Measurements from ENCODE around the gene NBEA.
"Not testable (repeated sequence)": the region's sequence is repeated elsewhere in the genome, so short reads cannot be mapped to it uniquely, and the experiment has no call there.

NBEA gene

DNA sequence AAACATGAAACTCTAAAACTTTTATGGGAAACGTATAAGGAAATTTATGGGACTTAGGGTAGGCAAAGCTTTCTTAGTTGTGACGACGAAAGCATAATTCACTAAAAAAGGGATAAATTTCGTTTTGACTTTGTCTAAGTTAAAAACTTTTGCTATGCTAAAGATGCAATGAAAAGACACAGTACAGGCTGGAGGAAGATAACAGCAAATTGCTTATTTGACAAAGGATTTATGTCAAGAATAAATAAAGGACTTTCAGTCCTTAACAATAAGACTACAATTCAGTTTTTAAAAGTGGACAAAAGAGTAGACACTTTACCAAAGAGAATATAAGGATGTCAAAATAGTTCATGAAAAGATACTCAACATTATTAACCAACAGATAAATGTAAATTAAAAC, 150.2 kb downstream of the NBEA start:
- no peak for DNase-seq (ENCODE audit: low read depth, low spot score)

DNA sequence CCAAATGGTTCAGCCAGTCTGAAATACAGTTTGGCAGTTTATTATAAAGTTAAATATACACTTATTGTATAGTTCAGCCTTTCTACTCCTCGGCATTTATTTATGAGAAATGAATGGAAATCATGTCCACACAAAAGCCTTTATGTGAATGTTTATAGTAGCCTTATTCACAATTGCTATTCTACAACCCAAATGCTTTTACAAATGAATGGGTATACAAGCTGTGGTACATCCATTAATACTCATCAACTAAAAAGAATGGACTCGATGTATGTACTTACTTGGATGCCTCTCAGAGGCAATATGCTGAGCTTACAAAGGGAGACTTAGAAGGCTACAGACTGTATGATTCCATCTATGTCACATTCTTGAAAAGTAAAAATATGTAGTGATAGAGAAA, 150.7 kb downstream of the NBEA start:
- DNase-seq (ENCODE audit: low read depth, low spot score): no peak

DNA sequence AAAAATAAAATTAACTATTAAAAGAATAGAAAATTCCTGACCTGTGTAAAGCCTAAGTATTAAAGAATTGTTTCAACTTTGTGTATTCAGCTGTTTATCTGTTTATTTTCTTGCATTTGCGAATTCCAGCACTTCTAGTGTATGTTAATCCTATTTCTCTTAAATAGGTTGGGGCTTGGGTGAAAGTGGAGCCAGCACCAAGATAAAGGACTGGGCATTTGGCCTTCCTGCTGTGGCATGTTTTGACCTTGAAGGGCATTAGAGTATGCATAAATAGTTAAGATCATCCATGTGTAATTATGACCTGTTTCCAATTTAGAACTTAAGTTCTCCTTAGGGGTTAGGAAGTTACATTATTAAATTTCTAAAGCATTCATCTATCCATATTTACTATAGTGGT, 151.3 kb downstream of the NBEA start:
- DNase-seq (ENCODE audit: low read depth, low spot score): no peak

DNA sequence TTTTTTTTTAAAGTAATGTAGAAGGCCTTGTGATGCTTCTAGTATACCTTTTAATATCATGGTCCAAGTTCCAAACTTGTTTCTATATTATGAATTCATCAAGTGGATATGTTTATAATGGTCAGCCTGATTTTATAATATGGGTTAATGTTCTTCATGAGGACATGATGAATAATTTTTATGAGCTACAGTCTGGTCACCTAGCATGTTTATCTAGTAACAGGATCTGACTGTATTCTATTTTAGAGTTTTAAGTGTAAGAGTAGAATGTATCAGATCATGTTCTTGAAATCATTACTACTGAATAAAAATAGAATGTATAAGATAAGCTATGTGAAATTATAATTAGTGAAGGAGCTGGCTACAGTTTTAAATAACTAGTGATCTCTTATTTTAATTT, 164.7 kb downstream of the NBEA start:
- not testable (repeated sequence) for DNase-seq (ENCODE audit: low read depth, low spot score)

DNA sequence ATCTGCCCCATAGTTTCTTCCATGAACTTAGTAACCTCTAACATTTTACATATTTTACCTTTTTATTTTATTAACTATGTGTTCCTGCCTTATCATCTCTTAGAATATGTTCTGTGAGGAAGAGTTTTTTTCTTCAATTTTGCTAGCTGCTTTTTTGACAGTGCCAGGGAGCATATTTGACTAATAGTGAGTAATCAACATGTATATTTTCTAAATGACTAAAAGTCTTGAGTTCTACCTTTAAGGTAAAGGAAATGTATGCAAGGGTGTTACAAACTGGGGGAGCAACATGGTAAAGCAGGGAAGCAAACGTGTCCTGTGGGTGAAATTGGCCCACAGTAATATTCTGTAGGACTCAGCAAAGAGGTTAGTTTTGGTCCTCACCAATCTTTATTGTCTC, 165.5 kb downstream of the NBEA start:
- DNase-seq (ENCODE audit: low read depth, low spot score): no peak

DNA sequence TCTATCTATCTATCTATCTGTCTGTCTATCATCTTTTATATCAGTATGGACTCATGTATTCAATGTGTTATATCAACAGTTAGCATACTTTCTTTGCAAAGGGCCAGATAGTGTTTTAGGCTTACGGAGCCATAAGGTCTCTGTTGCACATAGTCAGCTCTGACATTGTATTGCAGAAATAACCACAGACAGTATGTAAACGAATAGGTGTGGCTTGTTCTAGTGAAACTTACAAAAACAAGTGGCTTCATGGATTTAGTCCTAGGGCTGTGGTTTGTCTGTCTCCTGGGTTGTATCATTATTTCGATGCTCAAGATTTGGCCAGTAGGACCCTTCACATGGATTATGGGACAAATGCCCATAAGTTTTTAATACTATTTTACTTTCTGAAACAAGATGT, 171.5 kb downstream of the NBEA start:
- DNase-seq (ENCODE audit: low read depth, low spot score): not testable (repeated sequence)

DNA sequence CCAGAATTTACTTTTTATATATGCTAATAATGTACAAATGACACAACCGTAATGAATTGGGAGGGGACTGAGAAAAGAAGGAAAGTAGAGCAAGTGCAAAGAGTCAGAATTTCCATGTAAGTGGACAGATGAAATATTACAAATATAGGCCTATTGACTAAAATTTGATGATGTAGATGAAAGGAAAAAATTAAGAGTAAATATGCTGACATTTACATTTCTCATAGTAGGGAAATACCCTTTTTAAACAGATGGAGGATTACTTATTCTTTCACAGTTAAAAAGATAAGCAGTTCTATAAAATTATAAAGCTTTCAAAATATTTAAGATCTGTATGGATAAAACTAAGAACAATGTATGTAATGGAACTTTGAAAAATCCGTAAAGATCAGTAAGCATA, 185.4 kb downstream of the NBEA start:
- no peak for DNase-seq (ENCODE audit: low read depth, low spot score)

DNA sequence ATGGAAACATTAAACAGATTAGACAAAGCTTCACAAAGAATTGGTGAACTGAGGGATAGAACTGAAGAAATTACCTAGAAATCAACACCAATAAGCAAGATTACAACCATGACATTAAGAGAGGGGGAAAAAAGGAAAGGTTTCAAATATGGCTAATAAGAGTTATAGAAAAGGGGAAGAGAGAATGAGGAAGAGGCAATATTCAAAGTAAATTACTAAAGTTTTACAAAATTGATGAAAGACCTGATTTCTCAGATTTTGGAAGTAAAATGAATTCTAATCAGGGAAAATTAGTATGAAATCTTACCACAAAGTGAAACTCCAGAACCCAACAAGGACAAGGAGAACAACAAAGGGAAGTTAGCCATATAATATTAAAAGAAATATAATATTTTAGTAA, 187.4 kb downstream of the NBEA start:
- no peak for DNase-seq (ENCODE audit: low read depth, low spot score)

DNA sequence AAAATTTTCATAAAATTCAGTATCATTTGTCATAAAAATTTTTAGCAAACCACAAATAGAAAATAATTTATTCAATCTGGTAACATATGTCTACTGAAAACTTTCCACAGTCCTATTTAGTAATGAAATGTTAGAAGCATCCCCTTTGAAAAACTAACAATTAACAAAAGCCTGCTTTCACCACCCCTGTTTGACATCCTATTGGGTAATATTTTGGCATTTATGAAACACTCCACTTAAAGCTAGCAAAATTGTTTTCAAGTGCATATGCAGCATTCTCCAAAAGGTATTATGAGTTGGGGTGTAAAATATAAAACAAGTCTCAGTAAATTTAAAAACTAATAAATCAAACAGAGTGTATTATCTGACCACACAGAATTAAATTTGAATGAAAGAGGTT, 189.4 kb downstream of the NBEA start:
- DNase-seq (ENCODE audit: low read depth, low spot score): no peak

DNA sequence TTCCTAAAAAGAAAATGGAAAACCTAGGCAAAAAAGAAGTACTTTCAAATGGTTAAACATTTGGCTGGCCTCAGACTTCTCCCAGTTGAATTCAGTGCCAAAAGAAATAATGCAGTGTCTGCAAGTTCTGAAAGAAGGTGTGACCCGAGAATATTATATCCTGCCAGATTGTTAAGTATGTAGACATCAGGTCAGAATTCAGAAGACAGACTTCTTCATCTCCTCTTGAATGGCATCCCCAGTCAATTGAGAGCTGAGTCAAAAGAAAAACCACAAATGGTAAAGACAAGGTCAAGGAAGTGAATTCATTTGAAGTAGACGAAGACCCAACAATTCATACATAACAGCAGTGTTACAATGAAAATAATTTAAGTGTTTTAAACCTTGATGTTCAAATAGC, 194.5 kb downstream of the NBEA start:
- DNase-seq (ENCODE audit: low read depth, low spot score): no peak

DNA sequence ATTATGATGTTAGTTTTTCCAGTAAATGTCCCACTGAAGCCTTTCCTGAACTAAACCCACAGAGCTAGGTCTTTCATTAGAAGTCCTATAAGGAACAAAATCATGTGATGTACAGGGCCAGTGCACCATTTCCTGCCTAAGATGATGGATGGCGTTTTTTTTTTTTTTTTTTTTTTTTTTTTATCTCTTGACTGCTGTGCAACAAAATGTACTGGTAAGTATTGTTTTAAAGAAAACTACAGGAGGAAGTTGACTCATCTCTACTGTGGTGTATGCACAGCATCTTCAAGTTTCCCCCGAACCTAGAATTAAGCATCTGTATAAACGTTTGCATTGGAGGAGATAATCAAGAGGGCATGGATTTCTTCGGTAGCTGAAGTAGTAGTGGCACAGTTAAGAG, 197.5 kb downstream of the NBEA start:
- peak; percentile 40 for DNase-seq (ENCODE audit: low read depth, low spot score)

DNA sequence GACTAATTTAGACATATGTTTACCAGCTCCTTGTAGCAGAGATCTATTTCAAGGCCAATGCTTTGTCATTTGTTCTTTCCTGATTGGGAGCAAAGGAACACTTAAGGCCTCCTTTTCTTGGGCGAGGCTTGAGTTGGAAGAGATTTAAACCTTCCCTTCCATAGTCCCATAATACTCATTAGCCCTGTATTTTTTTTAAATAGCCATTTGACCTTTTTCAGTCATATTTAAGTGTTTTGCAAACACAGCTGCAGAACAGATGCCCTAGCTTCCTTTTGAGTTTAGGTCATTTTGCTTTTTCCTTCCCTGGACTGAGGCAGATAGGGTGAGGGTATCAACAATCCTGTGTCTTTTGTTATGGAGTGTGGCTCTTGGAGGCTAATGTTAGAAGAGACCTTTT, 198.3 kb downstream of the NBEA start:
- no peak for DNase-seq (ENCODE audit: low read depth, low spot score)

DNA sequence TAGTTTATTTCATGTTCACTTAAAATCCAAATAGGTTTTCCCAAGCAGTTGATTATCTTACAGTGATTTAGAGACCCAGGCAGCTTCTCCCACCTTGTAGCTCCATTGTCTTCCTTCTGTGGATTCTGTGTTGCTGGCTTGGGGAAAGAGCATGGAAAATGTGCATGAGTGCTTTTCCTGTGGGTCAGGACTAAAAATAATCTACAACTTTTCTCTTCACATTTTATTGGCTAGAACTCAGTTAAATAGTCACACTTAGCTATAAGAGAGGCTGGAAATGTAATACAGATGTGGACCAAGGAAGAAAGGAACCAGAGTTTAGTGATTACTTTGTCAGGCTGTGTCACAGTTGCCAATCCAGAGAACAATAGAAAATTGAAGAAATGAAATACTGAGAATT, 198.8 kb downstream of the NBEA start:
- DNase-seq (ENCODE audit: low read depth, low spot score): no peak

DNA sequence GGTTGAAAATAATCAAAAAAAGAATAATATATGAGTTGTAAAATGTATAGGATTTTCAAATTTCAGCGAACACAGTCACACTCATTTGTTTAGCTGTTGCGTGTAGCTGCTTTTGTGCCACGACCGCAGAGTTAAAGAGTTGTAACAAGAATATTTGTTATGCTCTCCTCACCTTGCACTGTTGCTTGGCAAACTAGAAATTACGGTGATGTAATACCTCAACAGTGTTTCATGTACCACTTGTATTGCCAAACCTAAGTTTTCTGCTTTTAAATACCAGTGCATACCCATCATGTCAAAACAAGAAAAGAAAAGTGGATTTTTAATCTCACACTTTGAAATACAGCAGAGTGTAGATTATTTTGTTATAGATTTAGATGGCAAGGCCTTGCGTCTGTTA, 201.1 kb downstream of the NBEA start:
- no peak for DNase-seq (ENCODE audit: low read depth, low spot score)

DNA sequence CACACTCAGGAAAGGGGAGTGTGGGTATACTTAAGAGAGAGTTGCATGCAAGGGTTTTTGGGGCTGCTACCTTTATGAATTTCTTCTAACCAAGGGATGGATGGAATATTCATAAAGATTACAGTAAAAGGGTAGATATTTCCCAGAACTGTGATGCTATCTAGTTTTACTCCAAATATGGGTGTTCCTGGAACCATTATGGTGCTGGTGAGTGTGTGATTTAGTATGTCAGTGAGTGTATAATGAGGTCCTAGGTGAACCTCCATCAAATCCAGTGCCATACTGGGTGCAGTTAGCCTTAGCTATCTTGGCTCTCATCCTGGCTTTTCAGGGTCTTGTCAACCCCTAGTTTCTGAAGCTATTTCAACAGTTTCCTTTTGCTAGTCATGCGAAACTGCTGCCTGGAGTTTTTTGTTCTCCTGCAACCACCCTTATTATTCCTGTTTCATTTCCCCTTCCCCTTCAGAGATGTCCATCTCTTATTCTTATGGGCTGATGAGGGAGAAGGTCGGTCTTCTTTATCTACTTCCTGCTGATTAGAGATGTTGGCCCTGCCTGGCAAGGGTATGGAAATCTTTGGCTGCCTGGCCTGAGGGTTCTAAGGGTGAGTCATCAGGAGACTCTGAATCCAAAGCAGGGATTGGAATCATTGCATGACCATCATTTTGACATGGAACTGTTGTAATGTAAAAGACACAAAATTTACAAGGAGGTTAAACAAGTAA, 202.3 kb downstream of the NBEA start:
- DNase-seq (ENCODE audit: low read depth, low spot score): no peak

DNA sequence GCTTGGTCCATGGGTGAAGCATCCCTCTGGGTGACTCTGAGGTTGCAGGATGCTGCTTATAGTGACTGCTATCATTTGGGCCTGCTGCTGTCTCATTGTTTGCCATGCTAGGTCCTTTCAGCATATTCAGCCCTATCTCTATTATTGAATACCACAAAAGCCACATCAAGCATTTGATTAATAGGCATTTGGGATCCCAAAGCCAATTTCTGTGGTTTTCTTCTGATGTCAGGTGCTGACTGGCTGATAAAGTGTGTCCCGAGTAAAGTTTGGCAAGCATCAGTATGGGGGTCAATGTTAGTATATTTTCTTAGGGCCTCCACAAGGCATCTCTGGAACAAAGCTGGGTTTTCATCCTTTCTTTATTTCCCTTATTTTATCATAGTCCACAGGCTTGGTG, 204.6 kb downstream of the NBEA start:
- no peak for DNase-seq (ENCODE audit: low read depth, low spot score)

DNA sequence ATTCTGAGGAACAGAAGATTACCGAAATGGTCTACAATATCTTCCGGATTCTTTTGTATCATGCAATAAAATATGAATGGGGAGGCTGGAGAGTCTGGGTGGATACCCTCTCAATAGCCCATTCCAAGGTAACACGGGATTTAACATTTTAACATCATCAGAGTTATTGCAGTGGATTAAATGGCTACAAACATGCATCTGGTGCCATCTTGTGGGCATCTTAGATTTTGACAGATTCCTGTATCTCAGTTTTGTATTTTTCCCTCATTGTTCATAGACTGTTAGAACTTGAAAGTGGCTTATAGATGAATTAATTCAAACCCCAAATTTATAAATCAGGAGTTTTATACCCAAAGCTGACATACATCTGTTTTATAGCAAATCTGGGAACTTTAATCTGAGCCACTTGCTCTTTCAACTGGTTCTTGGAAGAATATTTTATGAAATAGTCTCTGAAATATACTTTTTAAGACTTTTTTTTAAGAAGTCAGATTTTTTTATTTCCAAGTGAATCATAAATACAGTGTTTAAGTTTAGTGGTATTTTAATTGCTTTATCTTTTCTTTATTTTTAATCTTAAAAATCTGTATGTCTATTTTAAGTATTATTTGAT, 215.2 kb downstream of the NBEA start:
- peak; percentile 8 for DNase-seq (ENCODE audit: low read depth, low spot score)

DNA sequence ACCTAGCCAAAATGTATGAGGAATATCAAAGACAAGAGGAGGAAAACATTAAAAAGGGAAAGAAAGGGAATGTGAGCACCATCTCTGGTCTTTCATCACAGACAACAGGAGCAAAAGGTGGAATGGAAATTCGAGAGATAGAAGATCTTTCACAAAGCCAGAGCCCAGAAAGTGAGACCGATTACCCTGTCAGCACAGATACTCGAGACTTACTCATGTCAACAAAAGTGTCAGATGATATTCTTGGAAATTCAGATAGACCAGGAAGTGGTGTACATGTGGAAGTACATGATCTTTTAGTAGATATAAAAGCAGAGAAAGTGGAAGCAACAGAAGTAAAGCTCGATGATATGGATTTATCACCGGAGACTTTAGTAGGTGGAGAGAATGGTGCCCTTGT, 217.0 kb downstream of the NBEA start:
- DNase-seq (ENCODE audit: low read depth, low spot score): no peak

DNA sequence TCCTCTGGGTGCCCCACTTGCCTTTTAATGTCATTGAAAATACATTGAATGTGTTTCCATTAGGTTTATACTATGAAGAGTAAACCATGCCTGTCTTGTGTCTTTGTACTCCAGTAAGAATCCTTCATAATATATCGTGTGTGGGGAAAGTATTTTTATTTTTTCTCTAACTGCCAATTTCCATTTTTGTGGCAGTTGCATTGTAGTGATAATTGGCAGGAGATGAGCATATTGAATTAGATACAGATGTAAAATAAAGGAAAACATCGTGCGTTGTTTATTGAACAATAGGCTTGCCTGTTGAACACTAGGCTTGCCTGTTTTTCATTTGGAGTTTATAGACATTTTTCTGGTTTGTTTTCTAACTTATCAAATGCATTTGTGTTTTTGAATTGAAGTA, 218.8 kb downstream of the NBEA start:
- no peak for DNase-seq (ENCODE audit: low read depth, low spot score)

DNA sequence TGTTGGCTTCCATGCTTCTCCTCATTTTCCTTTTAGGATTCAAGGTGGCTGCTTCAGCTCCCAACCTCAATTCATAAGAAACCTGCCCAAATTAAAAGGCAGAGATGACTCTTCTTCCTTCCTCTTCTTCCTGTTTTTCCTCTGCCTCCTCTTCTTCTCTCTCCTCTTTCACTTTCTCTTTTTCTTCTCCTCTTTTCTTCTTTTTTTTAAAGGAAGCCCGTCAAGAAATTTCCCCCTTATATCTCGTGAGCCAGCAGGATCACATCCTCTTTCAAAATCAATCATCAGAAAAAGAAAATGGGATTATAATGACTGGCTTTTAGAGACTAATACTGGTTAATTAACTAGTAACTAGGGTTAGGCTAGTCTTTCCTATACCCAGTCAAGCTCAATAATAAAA, 220.3 kb downstream of the NBEA start:
- no peak for DNase-seq (ENCODE audit: low read depth, low spot score)

DNA sequence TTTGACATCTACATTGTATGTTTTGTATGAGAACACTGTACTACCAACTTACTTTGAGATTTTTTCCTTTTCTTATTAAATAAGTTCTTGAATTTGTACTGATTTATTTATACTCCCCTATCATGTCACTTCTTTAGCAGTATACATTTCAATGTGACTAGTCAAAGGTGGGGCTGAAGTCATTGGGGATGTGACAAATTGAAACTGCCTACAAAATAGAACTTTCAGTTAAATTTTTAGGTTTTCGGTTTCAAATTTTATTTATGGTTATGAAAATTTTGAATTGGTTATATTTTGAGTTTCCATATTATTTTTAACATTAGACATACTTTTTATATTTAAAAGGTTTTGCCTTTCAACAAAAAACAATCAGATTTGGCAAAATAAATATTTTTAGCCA, 221.6 kb downstream of the NBEA start:
- no peak for DNase-seq (ENCODE audit: low read depth, low spot score)

DNA sequence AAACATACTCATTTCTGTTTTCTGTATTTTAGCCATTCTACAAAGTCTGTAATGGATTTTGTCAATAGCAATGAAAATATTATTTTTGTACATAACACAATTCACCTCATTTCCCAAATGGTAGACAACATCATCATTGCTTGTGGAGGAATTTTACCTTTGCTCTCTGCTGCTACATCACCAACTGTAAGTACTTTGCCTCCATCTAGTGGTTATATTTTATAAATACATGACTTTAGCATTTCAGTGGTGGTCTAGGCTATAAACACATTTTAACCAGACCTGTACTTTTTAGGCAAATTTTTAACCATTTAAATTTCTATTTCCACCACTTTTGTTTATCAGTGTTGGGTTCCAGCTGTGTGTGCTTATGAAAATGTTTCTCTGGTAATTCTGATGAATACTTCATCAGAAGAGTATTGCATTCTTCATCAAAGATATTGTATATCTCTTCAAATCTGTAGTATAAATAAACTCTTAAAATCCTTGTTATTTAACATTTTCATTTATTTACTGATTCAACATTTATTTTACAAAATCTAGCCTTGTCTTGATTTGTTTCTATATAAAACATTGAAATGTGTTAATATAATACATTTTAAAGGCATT, 222.4 kb downstream of the NBEA start:
- no peak for DNase-seq (ENCODE audit: low read depth, low spot score)

DNA sequence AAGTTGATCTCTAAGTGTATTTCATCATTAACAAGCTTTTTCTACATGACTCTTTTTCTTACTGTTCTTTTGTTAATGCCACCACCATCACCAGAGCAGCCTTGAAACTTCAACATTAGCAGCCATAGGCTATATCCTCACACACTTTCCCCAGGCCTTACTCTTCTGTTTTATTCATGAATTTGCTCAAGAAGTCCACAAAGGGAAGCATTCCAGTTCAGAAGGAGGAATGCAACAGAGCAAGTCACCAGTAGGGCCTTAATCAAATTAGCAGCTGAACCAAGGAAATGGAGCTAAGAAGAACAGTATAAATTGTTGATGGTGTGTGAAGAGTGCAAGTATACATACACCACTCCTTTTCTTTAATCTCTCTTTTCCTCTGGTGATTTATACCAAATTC, 223.1 kb downstream of the NBEA start:
- no peak for DNase-seq (ENCODE audit: low read depth, low spot score)
